Natural killer cell treated with Interleukin-12 subunit alpha and Interleukin-12 subunit beta and Interleukin-15 and Interleukin-18, amount 100 ng/mL, for 72 hours (primary cell): ENCODE data around the gene HUNK. TPM values are rescaled to one million over a fixed set of nuclear protein-coding genes. Genes with fewer than 3 reads are reported as not detected.

Source experiments
- ATAC-seq, 2 donors: fragments of 150-1000 bp; cut with Tn5 transposase in 1 of 2; sonication (Bioruptor Pico), chemical (Tn5 transposase) in 1 of 2; 2 replicates each; pipeline ENCODE4 v1.10.0; 2021
- DNase-seq: peaks from one replicate; pipeline ENCODE4 v3.0.0; 2022; ENCODE audit warnings: low spot score
- H3K27ac Mint-ChIP-seq, 2 donors: 1 replicate in 1 of 2; 2 replicates in 1 of 2; pipeline ENCODE4 v1.8.0; 2022; ENCODE audit warnings: mixed read lengths in 2 of 2, mild to moderate bottlenecking in 1 of 2, moderate library complexity in 1 of 2
- H3K27me3 Mint-ChIP-seq, 2 donors: 1 replicate in 1 of 2; 2 replicates in 1 of 2; pipeline ENCODE4 v1.8.0; 2022; ENCODE audit warnings: mixed read lengths in 2 of 2
- H3K36me3 Mint-ChIP-seq: one replicate; pipeline ENCODE4 v1.8.0; 2022; ENCODE audit warnings: mixed read lengths
- H3K4me1 Mint-ChIP-seq, 2 donors: 1 replicate in 1 of 2; 2 replicates in 1 of 2; pipeline ENCODE4 v1.8.0; 2022; ENCODE audit warnings: low read depth in 2 of 2, mixed read lengths in 2 of 2, mild to moderate bottlenecking in 1 of 2
- H3K4me3 Mint-ChIP-seq: one replicate; pipeline ENCODE4 v1.8.0; 2022; ENCODE audit warnings: mixed read lengths
- H3K9me3 Mint-ChIP-seq: 2 replicates; pipeline ENCODE4 v1.8.0; 2022; ENCODE audit warnings: mixed read lengths
- total RNA-seq, 2 donors: library from RNA; stranded (reverse); gene quantifications; one replicate each; pipeline ENCODE4 v1.2.3, GENCODE V29; 2022

HUNK gene
- total RNA-seq, 2 donors from 2014 or later, result 0.07 TPM; not detected in 1

DNA sequence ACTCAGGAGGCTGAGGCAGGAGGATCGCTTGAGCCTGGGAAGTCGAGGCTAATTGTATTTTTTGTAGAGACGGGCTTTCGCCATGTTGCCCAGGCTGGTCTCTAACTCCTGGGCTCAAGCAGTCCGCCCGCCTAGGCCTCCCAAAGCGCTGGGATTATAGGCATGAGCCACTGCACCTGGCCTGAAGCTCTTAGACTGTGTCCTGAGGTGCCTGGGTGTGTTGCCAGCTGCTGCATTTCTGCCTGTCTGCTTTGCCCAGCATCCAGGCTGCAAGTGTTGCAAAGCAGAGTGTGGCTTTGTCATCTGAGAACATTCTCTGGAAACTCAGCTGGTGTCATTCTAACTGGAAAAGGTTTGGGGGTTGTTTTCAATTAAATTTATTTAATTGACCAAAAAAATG, 105.0 kb downstream of the HUNK start:
- peaks cover 16 to 25% of the 10 kb centered on the region in 2 donors for H3K4me1 Mint-ChIP-seq
- H3K4me3 Mint-ChIP-seq, result no peak overlapping the region
- no peaks in the 10 kb centered on the region for H3K36me3 Mint-ChIP-seq
- no peak overlapping the region for H3K27ac Mint-ChIP-seq
- DNase-seq, result no peak
- peaks cover 6% of the 10 kb centered on the region for H3K9me3 Mint-ChIP-seq
- no peak for ATAC-seq
- H3K27me3 Mint-ChIP-seq, result peaks cover 10 to 16% of the 10 kb centered on the region in 2 donors

DNA sequence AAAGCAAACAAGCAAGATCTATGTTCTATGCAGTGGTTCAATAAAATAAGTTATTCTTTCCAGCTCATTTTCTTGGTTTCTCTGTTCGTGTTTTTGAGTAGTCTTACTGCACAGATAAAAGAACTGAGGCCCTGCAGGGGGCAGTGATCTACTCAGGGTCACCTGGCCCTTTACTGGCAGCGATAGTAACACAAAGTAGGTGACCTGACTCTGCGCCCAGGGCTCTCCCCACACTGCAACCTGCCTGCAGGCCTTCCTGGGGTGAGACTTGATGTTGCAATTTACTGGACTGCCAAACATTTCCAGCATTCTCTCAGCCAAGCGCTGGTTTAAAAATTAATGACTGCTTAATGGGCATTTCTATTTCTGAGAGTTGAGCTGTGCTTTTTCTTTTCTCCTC, 110.3 kb downstream of the HUNK start:
- DNase-seq, result no peak
- Mint-ChIP-seq H3K27ac (no peak overlapping the region), H3K4me1 (no peaks in the 10 kb centered on the region), H3K4me3 (no peak overlapping the region), H3K9me3 (no peaks in the 10 kb centered on the region), H3K27me3 (peaks cover 8 to 24% of the 10 kb centered on the region in 2 donors), H3K36me3 (no peaks in the 10 kb centered on the region)
- no peak for ATAC-seq

DNA sequence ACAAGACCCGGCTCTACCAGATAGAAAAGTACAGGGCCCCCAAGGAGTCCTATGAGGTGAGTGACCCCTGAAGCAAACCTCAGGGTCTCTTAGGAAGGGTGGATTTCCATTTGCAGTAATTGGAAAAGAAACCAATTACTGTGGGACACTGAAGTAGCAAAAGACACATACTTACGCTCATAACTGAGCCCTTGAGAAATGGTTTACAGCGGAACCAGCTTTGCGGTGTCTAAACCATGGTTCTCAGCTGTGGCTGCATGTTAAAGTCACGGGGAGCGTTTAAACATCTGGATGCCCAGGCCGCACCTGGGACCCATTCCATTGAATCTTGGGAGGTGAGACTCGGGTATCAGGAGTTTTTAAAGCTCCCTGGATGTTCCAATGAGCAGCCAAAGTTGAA, 110.7 kb downstream of the HUNK start:
- peaks cover 8 to 24% of the 10 kb centered on the region in 2 donors for H3K27me3 Mint-ChIP-seq
- DNase-seq, result no peak
- H3K4me1 Mint-ChIP-seq, result no peaks in the 10 kb centered on the region
- no peaks in the 10 kb centered on the region for H3K36me3 Mint-ChIP-seq
- no peak overlapping the region for H3K27ac Mint-ChIP-seq
- no peak overlapping the region for H3K4me3 Mint-ChIP-seq
- no peak for ATAC-seq
- H3K9me3 Mint-ChIP-seq, result no peaks in the 10 kb centered on the region

DNA sequence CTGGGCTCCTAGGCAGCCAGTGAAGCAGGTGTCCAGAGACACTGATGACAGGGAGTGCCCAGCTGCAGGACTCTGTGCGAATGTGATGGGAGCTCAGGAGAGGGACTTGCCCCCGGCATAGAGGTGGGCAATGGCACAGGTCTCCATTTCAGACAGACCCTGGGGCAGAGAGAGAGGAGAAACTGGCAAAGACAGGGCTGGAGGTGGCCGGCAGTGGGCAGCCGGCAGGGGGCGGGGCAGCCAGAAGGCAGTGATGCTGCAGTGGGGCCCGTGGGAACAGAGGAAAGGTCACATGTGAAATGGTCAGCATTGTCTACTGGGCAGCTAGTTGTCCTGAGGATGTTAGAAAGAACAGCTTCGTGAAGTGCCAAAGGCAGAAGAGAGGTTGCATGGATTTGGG, 112.6 kb downstream of the HUNK start:
- H3K4me3 Mint-ChIP-seq, result no peak overlapping the region

DNA sequence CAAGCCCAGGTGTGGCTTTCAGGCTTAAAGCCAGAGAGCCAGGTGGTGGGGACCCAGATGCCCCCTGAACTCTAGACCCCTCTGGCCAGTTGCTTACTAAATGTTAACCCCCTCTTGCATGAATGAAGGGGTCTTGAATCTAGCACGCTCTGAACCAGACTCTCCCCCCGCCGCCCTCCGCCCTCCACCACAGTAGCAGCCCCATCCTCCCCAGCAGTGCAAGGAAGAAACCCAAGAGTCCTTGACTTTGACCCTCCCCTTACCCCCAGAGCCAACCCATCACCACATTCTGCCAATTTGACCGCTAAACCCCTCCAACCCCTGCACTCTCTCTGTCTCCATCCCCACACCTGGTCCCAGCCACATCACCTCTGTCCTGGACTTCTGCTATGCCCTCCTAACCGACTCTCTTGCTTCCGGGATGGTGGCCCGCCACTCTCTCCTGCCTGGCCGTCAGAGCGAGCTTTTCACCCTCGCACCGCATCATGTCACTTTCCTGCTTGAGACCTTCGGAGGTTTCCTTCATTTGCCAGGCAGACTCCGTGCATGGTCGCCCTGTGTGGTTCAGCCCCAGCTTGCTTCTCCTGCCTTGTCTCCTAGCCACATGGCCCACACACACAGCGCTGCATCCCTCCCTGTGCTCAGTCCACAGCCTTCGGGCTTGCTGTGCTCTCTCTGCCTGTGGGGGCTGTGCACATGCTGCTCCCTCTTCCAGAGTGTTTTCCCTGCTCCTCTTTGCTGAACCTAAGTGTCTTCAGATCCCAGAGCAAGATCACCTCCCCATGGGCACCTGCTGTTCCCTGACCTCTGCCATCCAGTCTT, 113.4 kb downstream of the HUNK start:
- Mint-ChIP-seq H3K9me3 (no peaks in the 10 kb centered on the region), H3K27ac (no peak overlapping the region), H3K27me3 (peaks cover 8 to 22% of the 10 kb centered on the region in 2 donors), H3K36me3 (no peaks in the 10 kb centered on the region), H3K4me1 (no peaks in the 10 kb centered on the region), H3K4me3 (no peak overlapping the region)
- ATAC-seq (peak in 1 of 2 donors; percentile 59), DNase-seq (no peak)

More for the DNA sequence above, 112.6 kb downstream of the HUNK start:
- Mint-ChIP-seq H3K4me1 (no peaks in the 10 kb centered on the region), H3K27ac (no peak overlapping the region), H3K9me3 (no peaks in the 10 kb centered on the region), H3K36me3 (no peaks in the 10 kb centered on the region), H3K27me3 (peaks cover 8 to 24% of the 10 kb centered on the region in 2 donors)
- ATAC-seq, result peak; percentile 20 to 47
- no peak for DNase-seq

DNA sequence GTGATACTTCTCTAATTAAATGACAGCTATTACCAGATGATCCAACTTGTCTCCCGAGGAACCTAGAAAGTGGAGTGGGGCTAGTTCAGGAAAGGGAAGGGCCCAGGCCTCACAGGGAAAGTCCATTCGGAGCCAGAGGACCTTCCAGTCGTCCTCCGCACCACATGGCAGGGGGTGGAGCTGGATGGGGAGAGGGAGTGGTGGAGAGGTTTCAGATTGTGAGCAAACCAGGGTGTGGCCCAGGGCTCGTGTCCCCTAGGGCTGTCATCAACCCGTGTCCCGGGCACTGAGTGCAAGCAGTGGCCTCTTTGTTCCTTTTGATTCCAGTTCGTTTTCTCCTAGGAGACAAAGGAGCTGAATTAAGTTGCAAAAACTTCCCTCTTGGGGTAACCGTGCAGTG, 114.9 kb downstream of the HUNK start:
- no peak for ATAC-seq
- DNase-seq, result no peak
- Mint-ChIP-seq H3K36me3 (no peaks in the 10 kb centered on the region), H3K4me3 (no peak overlapping the region), H3K4me1 (no peaks in the 10 kb centered on the region), H3K27ac (no peak overlapping the region), H3K27me3 (peaks cover 12 to 16% of the 10 kb centered on the region in 2 donors), H3K9me3 (no peaks in the 10 kb centered on the region)

DNA sequence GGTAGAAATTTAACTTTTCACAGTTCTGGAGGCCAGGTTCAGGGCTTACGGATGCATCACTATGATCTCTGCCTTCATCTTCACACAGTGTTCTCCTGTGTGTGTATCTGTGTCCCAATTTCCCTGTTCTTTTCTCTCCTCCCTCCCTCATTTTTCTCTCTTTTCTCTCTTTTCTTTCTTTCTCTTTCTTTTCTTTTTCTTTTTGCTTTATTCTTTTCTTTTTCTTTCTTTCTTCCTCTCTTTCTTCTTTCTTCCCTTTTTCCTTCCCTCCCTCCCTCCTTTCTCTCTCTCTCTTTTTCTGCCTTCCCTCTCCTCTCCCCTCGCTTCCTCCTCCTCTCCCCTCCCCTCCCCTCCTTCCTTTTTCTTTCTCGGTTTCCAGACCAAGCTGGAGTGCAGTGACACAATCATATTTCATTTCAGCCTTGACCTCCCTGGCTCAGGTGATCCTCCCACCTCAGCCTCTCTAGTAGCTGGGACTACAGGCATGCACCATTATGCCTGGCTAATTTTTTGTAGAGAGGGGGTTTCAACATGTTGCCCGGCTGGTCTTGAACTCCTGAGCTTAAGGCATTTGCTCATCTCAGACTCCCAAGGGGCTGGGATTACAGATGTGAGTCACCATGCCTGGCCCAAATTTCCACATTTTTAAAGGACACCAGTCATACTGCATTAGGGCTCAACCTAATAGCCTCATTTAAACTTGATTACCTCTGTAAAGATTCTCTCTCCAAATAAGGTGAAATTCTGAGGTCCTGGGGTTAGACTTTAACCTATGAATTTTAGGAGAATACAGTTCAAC, 115.9 kb downstream of the HUNK start:
- ATAC-seq (no peak), DNase-seq (no peak)
- H3K27me3 Mint-ChIP-seq, result peaks cover 12 to 16% of the 10 kb centered on the region in 2 donors
- no peak overlapping the region for H3K27ac Mint-ChIP-seq
- H3K36me3 Mint-ChIP-seq, result no peaks in the 10 kb centered on the region
- H3K9me3 Mint-ChIP-seq, result no peaks in the 10 kb centered on the region
- H3K4me3 Mint-ChIP-seq, result no peak overlapping the region
- H3K4me1 Mint-ChIP-seq, result no peaks in the 10 kb centered on the region

DNA sequence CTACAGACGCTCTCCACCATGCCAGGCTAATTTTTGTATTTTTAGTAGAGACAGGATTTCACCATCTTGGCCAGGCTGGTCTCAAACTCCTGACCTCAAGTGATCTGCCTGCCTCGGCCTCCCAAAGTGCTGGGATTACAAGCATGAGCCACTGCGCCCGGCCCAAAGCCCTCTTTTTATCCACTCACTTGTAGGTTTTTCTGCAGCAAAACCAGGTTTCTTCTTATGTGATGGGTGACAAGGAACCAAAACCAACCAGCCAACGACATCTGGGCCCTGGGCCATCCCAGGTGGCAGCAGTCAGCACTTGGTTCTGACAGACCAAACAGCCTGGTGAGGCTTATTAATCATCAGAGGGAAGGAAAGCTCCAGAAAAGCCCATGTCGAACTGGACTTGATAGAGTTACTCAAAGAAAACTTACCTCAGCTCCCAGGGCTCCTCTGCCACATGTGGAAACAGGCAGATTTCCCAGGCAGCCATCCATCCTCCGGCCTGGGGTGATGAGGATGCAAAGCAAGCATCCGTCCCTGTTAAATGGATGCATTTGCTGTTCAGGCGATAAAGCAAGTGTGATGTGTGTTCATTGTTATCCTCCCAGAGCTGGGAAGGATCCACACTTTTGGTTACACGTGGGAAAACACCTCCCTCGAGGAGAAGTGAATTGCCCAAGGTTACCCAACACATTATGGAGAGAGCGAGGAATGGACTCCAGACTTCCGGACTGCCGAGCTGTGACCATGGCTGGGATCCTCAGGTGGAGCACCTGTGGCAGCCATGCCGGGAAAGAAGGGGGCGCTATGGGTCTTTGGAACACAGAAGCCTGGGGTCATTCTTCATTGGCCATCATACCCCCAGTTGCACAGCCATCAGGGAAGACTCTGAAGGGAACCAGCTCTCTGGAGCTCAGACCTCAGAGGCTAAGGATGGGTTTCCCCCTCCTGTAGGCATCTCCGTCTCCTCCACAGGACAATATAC, 118.8 kb downstream of the HUNK start:
- peaks cover 6 to 17% of the 10 kb centered on the region in 2 donors for H3K27me3 Mint-ChIP-seq
- no peaks in the 10 kb centered on the region for H3K9me3 Mint-ChIP-seq
- ATAC-seq, result no peak
- H3K27ac Mint-ChIP-seq, result no peak overlapping the region
- H3K4me3 Mint-ChIP-seq, result no peak overlapping the region
- no peaks in the 10 kb centered on the region for H3K36me3 Mint-ChIP-seq
- DNase-seq, result no peak
- no peaks in the 10 kb centered on the region for H3K4me1 Mint-ChIP-seq

DNA sequence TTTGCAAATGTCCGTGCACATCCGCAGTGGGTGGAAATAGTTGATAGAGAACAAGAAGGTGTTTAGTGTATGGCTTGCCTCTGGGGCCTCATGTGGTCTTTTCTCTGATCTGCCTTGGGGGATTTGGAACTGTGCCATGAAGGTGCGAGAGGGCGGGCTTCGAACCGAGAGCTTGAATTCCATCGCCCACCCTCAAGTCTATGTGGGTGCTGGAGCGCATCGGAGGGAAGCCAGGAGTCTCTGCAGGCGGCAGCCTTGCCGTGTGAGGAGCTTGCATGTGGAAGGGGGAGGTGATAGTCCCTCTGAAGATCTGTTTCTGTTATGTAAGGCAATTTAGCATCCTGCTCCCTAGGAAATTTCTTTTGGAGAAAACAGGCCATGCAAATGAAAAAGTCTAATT, 119.6 kb downstream of the HUNK start:
- Mint-ChIP-seq H3K27me3 (peaks cover 4 to 13% of the 10 kb centered on the region in 2 donors), H3K36me3 (no peaks in the 10 kb centered on the region), H3K9me3 (no peaks in the 10 kb centered on the region), H3K27ac (no peak overlapping the region), H3K4me1 (no peaks in the 10 kb centered on the region), H3K4me3 (no peak overlapping the region)
- ATAC-seq (no peak), DNase-seq (no peak)

DNA sequence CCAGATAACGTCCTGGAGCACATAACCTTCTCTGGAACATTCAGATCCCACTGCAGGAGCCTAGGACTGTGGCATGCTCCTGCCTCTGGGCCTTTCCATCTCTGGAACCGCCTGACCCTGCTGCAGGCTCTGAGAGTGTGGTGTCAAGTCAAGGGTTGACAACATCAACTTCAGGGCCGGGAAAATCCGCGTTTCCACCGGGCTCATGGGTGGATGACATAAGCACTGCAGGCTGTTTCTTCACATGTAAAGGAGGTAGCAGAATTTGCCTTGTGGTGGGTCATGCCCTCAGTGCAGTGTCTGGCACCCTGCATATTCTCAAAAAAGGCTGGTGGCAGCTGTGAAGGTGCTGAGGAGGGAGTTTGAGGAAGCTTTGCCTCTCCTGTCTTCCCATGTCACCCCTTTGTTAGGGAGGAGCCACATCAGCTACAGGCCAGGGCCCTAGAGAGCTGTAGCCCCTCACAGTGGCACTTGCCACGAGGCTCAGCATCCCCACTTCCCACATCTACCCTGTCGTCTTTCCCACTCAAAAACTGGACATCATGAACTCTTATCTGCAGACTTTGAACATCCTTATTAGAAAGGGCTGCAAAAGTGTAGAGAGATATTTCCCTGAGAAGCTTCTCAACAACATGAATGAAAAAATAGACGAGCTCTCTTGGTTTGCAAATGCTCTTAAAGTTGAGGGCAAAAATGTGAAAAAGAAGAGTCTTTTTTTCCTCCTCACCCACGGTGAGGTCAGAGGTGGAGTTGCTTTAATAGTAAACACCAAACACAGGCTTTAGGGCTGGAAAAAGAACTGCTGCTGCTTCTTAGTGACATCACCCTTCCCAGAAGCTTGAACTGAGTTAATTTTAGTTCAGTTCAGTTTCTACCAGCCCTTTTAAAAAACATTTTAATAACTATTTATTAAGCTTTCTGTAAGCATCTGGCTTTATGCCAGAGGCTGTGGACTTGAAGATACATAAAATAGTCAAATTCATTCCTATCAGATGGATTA, 121.3 kb downstream of the HUNK start:
- H3K27ac Mint-ChIP-seq, result no peak overlapping the region

DNA sequence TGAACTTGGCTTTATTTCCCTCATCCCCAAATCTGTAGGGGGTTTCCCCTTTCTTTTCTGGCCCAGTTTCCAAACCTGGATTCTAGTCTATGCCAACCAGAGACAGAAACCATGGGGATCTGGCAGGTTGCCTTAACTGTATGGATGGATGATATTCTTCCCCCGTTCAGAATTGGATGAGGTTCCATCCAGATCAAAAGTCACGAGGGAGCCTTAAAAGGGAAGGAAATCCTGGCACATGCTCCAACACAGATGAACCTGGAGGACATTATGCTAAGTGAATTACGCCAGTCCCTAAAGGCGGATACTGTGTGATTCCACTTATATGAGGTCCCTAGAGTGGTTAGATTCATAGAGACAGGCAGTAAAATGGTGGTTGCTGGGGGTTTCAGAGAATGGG, 124.4 kb downstream of the HUNK start:
- H3K4me3 Mint-ChIP-seq, result no peak overlapping the region
- H3K27me3 Mint-ChIP-seq, result peaks cover 3 to 13% of the 10 kb centered on the region in 2 donors
- DNase-seq, result no peak

More for the DNA sequence above, 121.3 kb downstream of the HUNK start:
- Mint-ChIP-seq H3K4me3 (no peak overlapping the region), H3K36me3 (no peaks in the 10 kb centered on the region), H3K27me3 (peaks cover 4 to 13% of the 10 kb centered on the region in 2 donors), H3K4me1 (no peaks in the 10 kb centered on the region), H3K9me3 (no peaks in the 10 kb centered on the region)
- ATAC-seq, result no peak
- DNase-seq, result no peak

DNA sequence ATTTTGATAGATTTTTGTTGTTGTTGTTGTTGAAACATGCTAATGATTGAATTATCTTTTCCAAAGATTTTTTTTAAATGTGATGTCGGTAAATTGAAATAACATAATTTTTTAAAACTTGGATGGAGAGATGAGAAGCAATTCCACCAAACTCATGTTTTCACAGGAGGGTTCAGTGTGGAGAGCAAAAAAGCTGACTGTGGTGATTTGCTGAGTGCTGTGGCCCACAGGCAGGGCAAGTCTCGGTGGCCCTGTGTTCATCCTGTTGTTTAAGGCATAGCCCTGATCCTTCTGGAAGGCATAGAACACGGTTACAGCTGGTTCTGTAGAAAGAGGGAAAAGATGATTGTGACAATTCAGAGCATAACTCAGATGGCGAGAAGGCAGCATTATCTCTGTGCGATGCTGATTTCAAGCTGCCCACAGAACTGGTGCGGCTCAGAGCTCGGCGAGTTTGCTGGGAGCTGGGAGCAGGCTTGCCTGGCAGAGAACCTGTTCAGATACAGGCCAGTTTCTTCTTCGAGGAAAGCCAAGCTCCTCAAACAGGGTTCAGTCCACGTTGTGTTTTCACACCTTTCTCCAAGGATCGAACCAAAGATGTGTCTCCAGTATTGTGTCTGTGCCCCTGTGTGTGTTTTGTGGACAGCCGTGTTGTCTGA, 127.1 kb downstream of the HUNK start:
- peaks cover 3 to 21% of the 10 kb centered on the region in 2 donors for H3K27me3 Mint-ChIP-seq
- H3K4me3 Mint-ChIP-seq, result no peak overlapping the region
- H3K27ac Mint-ChIP-seq, result no peak overlapping the region
- ATAC-seq (no peak), DNase-seq (no peak)
- H3K9me3 Mint-ChIP-seq, result no peaks in the 10 kb centered on the region
- no peaks in the 10 kb centered on the region for H3K36me3 Mint-ChIP-seq
- H3K4me1 Mint-ChIP-seq, result no peaks in the 10 kb centered on the region

More for the DNA sequence above, 124.4 kb downstream of the HUNK start:
- Mint-ChIP-seq H3K36me3 (no peaks in the 10 kb centered on the region), H3K4me1 (no peaks in the 10 kb centered on the region), H3K27ac (no peak overlapping the region), H3K9me3 (no peaks in the 10 kb centered on the region)
- ATAC-seq, result no peak
